ENCODE results near the gene VPS13C.

The VPS13C gene

DNA sequence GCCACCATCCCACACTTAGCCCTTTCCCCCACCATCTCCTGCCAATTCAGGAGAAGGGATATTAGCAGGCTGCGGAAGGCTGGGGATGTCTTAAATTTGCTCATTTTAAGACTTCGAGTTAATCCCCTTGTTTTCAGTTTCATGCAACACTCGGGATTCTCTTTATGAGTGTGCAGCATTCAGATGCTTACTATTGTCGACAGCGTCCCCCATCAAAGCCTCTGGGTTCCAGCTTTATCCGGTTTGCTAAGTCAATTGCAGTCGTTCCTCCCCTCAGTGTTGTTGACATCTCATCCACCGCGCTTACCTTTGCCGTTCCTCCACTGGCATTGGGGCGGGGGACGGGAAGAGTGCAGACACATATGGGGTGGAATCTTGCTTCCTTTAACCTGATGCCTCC lies 220.2 kb downstream of the VPS13C start:
- DNase-seq: no peak

DNA sequence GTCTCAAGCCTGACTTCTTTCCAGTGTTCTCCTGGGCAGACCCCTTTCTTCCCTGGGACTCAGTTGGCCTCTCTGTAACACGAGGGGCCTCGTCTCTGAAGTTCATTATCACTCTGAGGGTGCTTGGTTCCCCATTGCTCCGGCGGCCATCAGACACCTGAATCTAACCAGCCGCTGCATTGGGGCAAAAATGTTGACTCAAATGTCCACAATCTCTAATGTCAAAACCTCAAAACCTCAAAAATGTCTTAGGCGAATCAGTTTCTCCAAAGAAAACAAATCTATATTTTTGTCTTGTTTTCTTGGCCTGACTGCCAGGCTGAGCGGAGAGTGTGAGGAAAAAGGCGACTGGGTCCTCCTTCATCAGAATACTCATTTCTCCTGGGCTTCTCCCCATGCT lies 220.7 kb downstream of the VPS13C start:
- DNase-seq: no peak

DNA sequence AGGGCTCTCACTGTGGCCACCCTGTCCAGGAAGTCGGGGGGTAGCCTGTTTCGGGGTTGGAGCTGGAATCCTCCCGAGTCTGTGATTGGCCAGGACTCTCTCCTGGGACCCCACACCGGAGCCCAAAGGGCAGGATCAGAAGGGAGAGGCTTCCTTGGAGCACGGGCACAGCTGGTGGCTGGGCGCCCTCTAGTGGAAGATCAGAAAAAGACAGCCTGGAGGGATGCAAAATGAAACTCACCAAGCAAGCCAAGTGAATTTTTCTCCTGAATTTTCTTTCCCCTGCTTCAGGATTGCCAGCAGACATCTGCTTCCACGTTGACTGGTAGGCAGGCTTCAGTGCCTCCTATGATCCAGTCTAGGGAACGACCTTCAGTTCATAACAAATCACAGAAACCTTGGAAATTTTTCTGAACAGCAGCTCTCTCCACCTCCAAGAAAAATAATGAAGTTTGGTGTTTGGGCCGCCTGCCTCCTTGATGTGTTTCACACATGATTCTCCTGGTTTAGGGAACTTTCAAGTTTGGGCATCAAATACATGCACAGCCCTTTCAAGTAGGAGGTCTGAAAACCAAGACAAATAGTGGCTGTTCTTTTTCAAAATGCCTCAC lies 224.6 kb downstream of the VPS13C start:
- DNase-seq: peak; percentile 69 to 72

- DNase-seq: no peak
Observed at GRCh38 chr15:61835029-61835428, 225.2 kb downstream of the VPS13C start.

GRCh38 chr15:61834076-61834697 lies 226.1 kb downstream of the VPS13C start:
- peak; percentile 85 to 86 for DNase-seq

DNA sequence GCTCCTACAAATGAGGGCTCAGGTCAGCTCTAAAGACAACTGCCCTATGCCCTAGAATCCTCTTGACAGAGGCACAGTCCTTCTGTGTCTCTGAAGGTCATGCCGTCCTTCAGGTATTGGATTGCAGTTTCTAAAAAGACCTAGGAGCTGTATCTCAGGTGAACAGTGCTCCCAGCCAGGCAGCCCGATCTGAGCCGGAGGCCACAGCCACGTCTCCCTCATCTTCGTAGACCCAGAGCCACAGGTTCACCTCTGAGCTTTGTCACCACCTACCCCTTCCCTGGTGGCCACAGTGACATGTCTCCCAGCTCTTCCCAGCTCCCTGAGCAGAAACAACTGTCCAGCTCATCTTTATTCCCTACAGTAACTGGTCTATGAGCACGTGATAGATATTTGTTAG lies 228.0 kb downstream of the VPS13C start:
- no peak for DNase-seq

GRCh38 chr15:61831505-61831921 lies 228.7 kb downstream of the VPS13C start:
- no peak for DNase-seq

GRCh38 chr15:61830536-61831330 lies 229.5 kb downstream of the VPS13C start:
- no peak for DNase-seq

DNA sequence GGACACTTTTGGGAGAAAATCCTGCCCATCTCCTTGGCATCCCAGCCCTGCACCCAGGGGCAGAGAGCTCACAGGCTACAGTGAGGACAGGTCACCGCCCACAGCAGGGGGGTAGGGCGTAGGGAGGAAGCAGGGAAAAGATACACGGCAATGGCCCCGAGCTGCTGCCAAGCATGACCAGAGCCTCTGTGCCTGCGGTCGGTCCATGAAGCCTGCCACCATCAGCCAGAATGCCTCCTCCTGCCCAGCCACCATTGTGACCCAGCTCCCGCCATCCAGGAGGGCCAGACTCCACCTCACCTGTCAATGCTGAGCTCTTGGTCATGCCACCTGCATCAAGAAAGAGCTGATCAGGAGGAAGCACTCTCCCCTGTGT lies 230.7 kb downstream of the VPS13C start:
- no peak for DNase-seq

DNA sequence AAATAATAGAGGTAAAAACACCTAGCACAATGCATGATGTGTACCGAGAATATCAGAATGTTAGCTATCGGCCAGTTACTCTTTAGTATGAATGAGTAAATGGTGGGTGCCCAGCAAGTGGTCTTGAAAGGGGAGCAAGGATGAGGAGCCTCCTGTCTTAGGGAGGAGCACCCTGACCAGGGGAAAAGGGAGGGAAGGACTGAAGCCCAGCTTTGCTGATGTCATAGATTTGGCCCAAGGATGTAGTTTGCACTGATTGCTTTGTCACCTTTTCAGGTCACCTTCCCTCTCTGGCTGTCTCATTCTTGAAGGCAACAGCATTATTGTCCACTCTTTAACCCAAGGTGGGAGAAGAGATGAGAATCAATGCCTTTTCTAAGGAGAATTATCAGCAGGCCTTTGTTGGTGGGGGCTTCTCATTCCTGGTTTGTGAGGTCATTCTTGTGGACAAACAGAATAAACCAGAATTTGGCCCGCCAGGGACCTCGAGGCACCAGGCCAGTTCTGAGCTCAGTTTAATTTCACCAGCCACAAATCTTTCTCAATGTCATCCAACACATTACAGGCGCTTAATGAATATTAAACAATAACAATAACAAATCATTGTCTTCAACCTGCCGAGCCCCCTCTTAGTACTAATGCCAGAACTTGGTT lies 231.3 kb downstream of the VPS13C start:
- DNase-seq: no peak

- DNase-seq: no peak
Observed at GRCh38 chr15:61828008-61828407, 232.2 kb downstream of the VPS13C start.

GRCh38 chr15:61827131-61827530 lies 233.1 kb downstream of the VPS13C start:
- no peak for DNase-seq

GRCh38 chr15:61824291-61824690 lies 236.0 kb downstream of the VPS13C start:
- no peak for DNase-seq

DNA sequence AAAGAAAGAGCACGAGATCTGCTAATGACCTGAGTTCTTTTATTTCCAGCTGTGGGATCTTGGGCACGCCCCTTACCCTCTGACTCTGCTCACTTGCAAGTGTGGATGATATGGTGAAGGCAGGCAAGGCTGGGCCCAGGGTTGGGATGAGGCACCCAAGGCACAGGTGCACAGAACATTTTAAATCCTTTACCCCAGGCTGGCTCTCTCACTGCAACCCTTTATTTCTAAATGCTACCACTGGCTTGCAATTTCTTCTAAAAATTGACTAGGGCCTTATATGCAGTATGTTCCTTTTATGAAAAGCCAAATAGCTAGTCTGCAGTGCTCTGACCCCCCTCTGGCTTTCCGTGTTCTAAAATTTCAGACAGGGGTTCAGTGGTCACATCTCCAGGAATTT lies 237.7 kb downstream of the VPS13C start:
- DNase-seq: no peak

GRCh38 chr15:61820951-61821350 lies 239.3 kb downstream of the VPS13C start:
- no peak for DNase-seq

DNA sequence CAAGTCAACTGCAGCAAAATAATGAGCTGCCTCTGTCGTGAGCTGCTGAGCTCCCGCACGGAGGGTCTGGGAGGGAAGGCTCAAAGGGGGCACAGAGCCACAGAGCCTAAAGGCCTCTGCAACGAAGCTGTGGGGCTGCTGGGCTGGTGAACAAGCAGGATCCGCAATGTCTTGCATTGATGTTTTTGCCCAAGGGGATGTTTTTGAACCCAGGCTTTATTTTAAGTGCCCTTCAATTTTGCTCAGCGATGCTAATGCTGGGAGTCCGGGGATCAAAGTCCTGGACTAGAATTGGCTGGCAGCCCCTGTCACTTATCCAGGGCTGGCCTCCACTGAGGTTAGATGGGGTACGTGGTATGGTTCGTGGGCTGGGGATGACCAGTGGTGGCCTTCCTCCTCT lies 240.0 kb downstream of the VPS13C start:
- DNase-seq: no peak

GRCh38 chr15:61819386-61819785 lies 240.9 kb downstream of the VPS13C start:
- no peak for DNase-seq

- no peak for DNase-seq
Observed at GRCh38 chr15:61818801-61819200, 241.4 kb downstream of the VPS13C start.

DNA sequence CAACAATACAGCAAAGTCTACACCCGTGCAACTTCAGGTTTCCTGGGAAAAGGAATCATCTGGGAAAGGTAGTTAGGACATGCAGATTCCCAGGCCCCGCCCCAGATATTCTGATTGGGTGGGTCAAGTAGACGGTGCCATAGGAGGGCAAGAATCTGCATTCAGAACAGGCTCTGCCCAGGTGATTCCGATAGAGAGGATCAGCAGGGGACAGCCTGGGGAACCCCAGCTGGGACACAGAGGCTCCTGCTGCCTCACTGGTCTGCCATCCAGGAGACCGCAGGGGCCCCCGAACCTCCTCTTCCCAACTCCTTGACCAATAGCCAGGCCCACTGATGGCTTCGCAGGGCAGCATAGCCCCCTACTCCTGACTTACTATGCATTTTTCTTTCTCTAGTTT lies 243.4 kb downstream of the VPS13C start:
- DNase-seq: no peak

DNA sequence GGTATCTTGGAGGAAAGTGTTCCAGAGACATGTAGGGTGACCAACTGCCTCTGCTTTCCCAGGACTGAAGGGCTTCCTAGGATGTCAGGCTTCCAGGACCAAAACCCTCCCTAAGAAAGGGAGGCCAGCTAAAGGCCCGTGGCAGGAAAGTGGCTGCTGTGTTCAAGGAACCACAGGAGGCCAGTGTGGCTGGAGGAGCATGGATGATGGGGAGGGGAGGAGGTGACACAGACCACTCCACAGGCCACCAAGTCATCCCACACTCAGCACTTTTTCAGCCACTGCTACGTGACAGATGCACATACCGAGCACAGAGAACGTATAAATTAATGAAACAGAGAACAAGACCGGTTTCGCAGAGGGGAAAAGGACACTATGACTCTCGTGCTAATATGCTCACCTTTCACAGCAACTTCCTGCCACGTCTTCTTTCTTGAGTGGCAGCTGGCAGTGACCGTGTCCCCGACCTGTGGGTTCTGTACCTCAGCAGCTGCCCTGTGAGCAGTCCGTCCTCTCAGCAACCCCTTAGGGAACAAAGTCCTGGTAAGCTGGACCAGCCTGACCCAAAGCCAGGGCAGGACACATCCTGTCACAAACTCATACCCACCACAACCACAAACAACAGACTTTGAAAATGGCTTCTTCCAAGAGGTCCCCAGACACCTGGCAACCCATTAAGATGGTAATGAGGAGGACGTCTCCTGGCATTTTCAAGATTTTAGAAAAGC lies 244.7 kb downstream of the VPS13C start:
- no peak for DNase-seq

GRCh38 chr15:61812476-61812875 lies 247.8 kb downstream of the VPS13C start:
- no peak for DNase-seq

DNA sequence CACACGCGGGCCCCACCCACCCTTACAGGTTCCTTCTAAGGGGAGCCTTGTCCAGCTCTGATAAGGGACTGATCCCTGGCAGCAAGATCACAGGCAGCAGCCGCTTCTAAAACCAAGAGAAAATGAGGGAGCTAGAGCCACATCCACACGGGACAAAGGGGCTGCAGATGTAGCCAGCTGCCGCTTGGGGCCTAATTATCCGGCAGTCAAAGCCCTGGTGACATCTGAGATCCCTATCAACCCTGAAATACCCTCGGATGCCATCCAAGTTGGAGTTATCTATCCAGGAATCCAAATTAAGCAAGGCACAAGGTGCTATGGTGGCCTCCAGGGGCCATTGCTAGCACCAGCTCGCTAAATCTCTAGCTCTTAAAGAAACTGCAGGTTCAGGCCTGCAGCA lies 248.3 kb downstream of the VPS13C start:
- DNase-seq: no peak

DNA sequence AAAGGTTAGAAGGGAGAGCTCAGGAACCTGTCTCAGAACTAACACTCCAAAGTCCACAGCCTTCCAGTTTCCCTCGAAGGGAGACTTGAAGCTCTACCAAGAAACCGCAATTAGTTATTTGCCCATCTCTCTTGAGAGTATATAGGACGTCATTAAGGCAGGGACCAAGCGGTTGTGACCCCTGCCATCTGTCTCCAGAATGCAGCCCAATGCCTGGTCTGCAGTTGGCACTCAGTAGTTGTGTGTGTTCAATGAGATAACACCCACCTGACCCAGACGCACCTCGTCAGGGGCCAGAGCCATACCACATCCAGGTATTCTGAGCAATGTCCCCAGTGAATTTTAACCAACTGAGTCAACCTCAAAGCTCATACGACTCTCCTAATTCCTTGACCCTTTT lies 251.0 kb downstream of the VPS13C start:
- DNase-seq: no peak

Data from activated T-cell treated with anti-CD3 and anti-CD28 coated beads, Interleukin-2, amount 50 U/mL, for 48 hours (primary cell).